RWPE1 (cell line): ENCODE data around the gene CDCA3.

Source experiments
- CTCF ChIA-PET: fragments of 350-600 bp; sonication (Branson Sonifier 250); formaldehyde crosslinking; extraction: SDS; loops from one replicate; lab custom pipeline; 2021; lab: Yijun Ruan, JAX
- POLR2A ChIA-PET: fragments of 400-600 bp; formaldehyde crosslinking; extraction: SDS; loops from one replicate; lab custom pipeline; 2020; ENCODE audit warnings: antibody characterized with exemption; ENCODE audit not compliant: low non-redundant PET; lab: Yijun Ruan, JAX
- DNase-seq: peaks from one replicate; pipeline ENCODE4 v3.0.0; 2012; ENCODE audit warnings: low spot score
- H3K27ac ChIP-seq: fragments of 450-650 bp; 2 replicates; pipeline ENCODE4 v1.5.1; 2017
- CTCF ChIP-seq: fragments of 450-650 bp; conservative IDR thresholded peaks from 2 replicates; pipeline ENCODE4 v1.5.1; 2017; ENCODE audit warnings: low read depth, mild to moderate bottlenecking

CDCA3 gene

GRCh38 chr12:6829536-6830220 lies 21.4 kb downstream of the CDCA3 start:
- peak overlapping the region; percentile 78 for H3K27ac ChIP-seq
- no peak for DNase-seq
- POLR2A ChIA-PET = no interaction called here
- TF ChIP-seq CTCF = no peak
- CTCF ChIA-PET = interaction anchor here (0.8 to 1.4 kb wide), 4 partner anchors 17 to 58 kb away, joined by 3 to 4 read pairs (median 3); partner anchors contain the start of gene LAG3

GRCh38 chr12:6828781-6829535 lies 22.1 kb downstream of the CDCA3 start:
- no peak for TF ChIP-seq CTCF
- DNase-seq = no peak
- ChIA-PET CTCF (interaction anchor here (0.7 to 1.4 kb wide), 3 partner anchors 18 to 57 kb away, joined by 3 to 4 read pairs (median 3); partner anchors contain the start of gene LAG3), POLR2A (no interaction called here)
- H3K27ac ChIP-seq = peak overlapping the region; percentile 78

GRCh38 chr12:6827982-6828780 lies 22.9 kb downstream of the CDCA3 start, which contains the start of gene P3H3:
TSS of gene P3H3 (plus strand) at chr12:6828407. CDS start at chr12:6828441, 34 bp downstream.
- DNase-seq = no peak
- CTCF ChIA-PET = interaction anchor here (0.6 to 1.2 kb wide), 4 partner anchors 12 to 74 kb away, joined by 3 read pairs; no protein-coding TSS in a partner anchor
- peak within 1 kb of the TSS; percentile 78 for H3K27ac ChIP-seq
- POLR2A ChIA-PET = interaction anchor here (0.6 kb wide), 1 partner anchor 25 kb away, joined by 3 read pairs; no protein-coding TSS in a partner anchor
- 0 out of 2 replicates have a peak, but pooled peaks have one; percentile 7 for TF ChIP-seq CTCF

- peak overlapping the region; percentile 78 for H3K27ac ChIP-seq
- peak; percentile 75 for DNase-seq
- CTCF ChIA-PET = interaction anchor here (1.0 kb wide), 1 partner anchor 73 kb away, joined by 3 read pairs; no protein-coding TSS in a partner anchor
- POLR2A ChIA-PET = interaction anchor here (0.6 kb wide), 1 partner anchor 25 kb away, joined by 3 read pairs; no protein-coding TSS in a partner anchor
- no peak for TF ChIP-seq CTCF
Observed at GRCh38 chr12:6827437-6827911, 23.6 kb downstream of the CDCA3 start.

GRCh38 chr12:6826734-6827436 lies 24.2 kb downstream of the CDCA3 start:
- POLR2A ChIA-PET = no interaction called here
- no peak for DNase-seq
- H3K27ac ChIP-seq = peak overlapping the region; percentile 78
- TF ChIP-seq CTCF = no peak
- CTCF ChIA-PET = no interaction called here
